HCT116 (cell line): ENCODE results near the gene KMT2D. TPM values are rescaled to one million over a fixed set of nuclear protein-coding genes. Genes with fewer than 3 reads are reported as not detected.

Experiments
- ATAC-seq: fragments of 200-7000 bp; cut with Tn5 transposase; 2 replicates; pipeline ENCODE4 v1.9.1; 2020; ENCODE audit warnings: mild to moderate bottlenecking, moderate library complexity
- BruUV-seq: library from RNA; stranded (reverse); fragments of 400-500 nt; replicated peaks from 2 replicates; lab custom pipeline; 2021; lab: Mats Ljungman, UMichigan
- CTCF ChIA-PET: fragments of 300-600 bp; sonication (Branson Sonifier 250); formaldehyde crosslinking; loops from one replicate; lab custom pipeline; 2021; ENCODE audit warnings: antibody characterized with exemption; lab: Charles Lee
- POLR2A ChIA-PET: fragments of 300-600, 350-600 bp; sonication (Branson Sonifier 250); formaldehyde crosslinking; loops from one replicate; lab custom pipeline; 2021; ENCODE audit warnings: antibody characterized with exemption; lab: Charles Lee
- RAD21 ChIA-PET, 2 experiments: fragments of 300-600 bp; sonication (Branson Sonifier 250); formaldehyde crosslinking; loops; one replicate each; lab custom pipeline; 2023; ENCODE audit warnings: low total read pairs in 2 of 2; ENCODE audit not compliant: uncharacterized antibody in 2 of 2, unreplicated experiment in 2 of 2, low non-redundant PET in 1 of 2; lab: Charles Lee
- DNase-seq: peaks from one replicate; pipeline ENCODE4 v3.0.0-alpha.2; 2010; ENCODE audit warnings: low read depth, low spot score
- H2AFZ ChIP-seq: fragments of 200-600 bp; shearing (Covaris generic), sonication (generic); 2 replicates; pipeline ENCODE4 v1.6.1; 2017; ENCODE audit warnings: low read depth, mixed run types, mixed read lengths, antibody characterized with exemption, low read length; ENCODE audit not compliant: poor library complexity, severe bottlenecking
- H3K27ac ChIP-seq: 2 replicates; pipeline ENCODE4 v1.5.1; 2012; ENCODE audit warnings: low read depth, low read length
- H3K27me3 ChIP-seq: fragments of 200-600 bp; sonication (generic); 2 replicates; pipeline ENCODE4 v1.6.1; 2016; ENCODE audit warnings: mixed run types, low read length, mixed read lengths; ENCODE audit not compliant: insufficient read depth
- H3K36me3 ChIP-seq, 2 experiments: fragments of 200-500 bp in 1 of 2; fragments of 200-600 bp in 1 of 2; sonication (Bioruptor generic) in 1 of 2; sonication (generic) in 1 of 2; 2 replicates each; pipeline versions ENCODE4 v1.5.1 to v1.6.1; 2014 to 2016; ENCODE audit warnings: low read length in 2 of 2, inconsistent platforms in 1 of 2, mixed read lengths in 1 of 2, mixed run types in 1 of 2; ENCODE audit not compliant: insufficient read depth in 2 of 2, control insufficient read depth in 1 of 2
- H3K4me1 ChIP-seq, 2 experiments: fragments of 200-600 bp in 1 of 2; sonication (generic) in 1 of 2; 2 replicates each; pipeline versions ENCODE4 v1.5.1 to v1.6.1; 2012 to 2017; ENCODE audit warnings: low read length in 2 of 2, inconsistent platforms in 1 of 2, mild to moderate bottlenecking in 1 of 2, mixed read lengths in 1 of 2, mixed run types in 1 of 2, moderate library complexity in 1 of 2; ENCODE audit not compliant: insufficient read depth in 2 of 2, control insufficient read depth in 1 of 2
- H3K4me2 ChIP-seq: fragments of 200-600 bp; sonication (generic); 2 replicates; pipeline ENCODE4 v1.6.1; 2017; ENCODE audit warnings: mixed run types, low read length, mixed read lengths
- H3K4me3 ChIP-seq, 2 experiments: fragments of 200-600 bp in 1 of 2; sonication (generic) in 1 of 2; replicated peaks in 1 of 2; 2 replicates each; pipeline ENCODE4 v1.5.1; 2011 to 2016; ENCODE audit warnings: low read length in 2 of 2, control low read depth in 1 of 2, low read depth in 1 of 2, mild to moderate bottlenecking in 1 of 2, mixed read lengths in 1 of 2, mixed run types in 1 of 2
- H3K79me2 ChIP-seq: fragments of 200-600 bp; sonication (generic); 2 replicates; pipeline ENCODE4 v1.6.1; 2017; ENCODE audit warnings: mild to moderate bottlenecking, mixed run types, low read length, moderate library complexity, mixed read lengths; ENCODE audit not compliant: insufficient read depth
- H3K9ac ChIP-seq: fragments of 200-600 bp; sonication (generic); 2 replicates; pipeline ENCODE4 v1.6.1; 2016; ENCODE audit warnings: low read length, mixed read lengths
- H3K9me2 ChIP-seq: fragments of 200-600 bp; sonication (generic), shearing (Covaris generic); 2 replicates; pipeline ENCODE4 v1.6.1; 2017; ENCODE audit warnings: mixed run types, mild to moderate bottlenecking, moderate library complexity; ENCODE audit not compliant: insufficient read depth
- H3K9me3 ChIP-seq, 2 experiments: fragments of 200-500 bp in 1 of 2; fragments of 200-600 bp in 1 of 2; sonication (Bioruptor generic) in 1 of 2; sonication (generic) in 1 of 2; 2 replicates each; pipeline ENCODE4 v1.6.1; 2014 to 2017; ENCODE audit warnings: low read length in 2 of 2, mixed read lengths in 2 of 2, inconsistent platforms in 1 of 2, low read depth in 1 of 2, mild to moderate bottlenecking in 1 of 2, mixed run types in 1 of 2, moderate library complexity in 1 of 2; ENCODE audit not compliant: control insufficient read depth in 1 of 2, insufficient read depth in 1 of 2
- H4K20me1 ChIP-seq: fragments of 200-600 bp; sonication (generic), shearing (Covaris generic); 2 replicates; pipeline ENCODE4 v1.6.1; 2017; ENCODE audit warnings: mixed run types, mild to moderate bottlenecking, moderate library complexity; ENCODE audit not compliant: insufficient read depth
- CBX3 ChIP-seq: IDR thresholded peaks from 2 replicates; pipeline ENCODE4 v1.6.1; 2012; ENCODE audit warnings: low read depth
- CEBPB ChIP-seq: IDR thresholded peaks from 2 replicates; pipeline ENCODE4 v1.6.1; 2012; ENCODE audit warnings: low read depth
- ELF1 ChIP-seq: IDR thresholded peaks from 2 replicates; pipeline ENCODE4 v1.6.1; 2012; ENCODE audit warnings: low read depth, borderline replicate concordance
- EZH2phosphoT487 ChIP-seq: fragments of 200-600 bp; IDR thresholded peaks from 2 replicates; pipeline ENCODE4 v1.6.1; 2018; ENCODE audit warnings: antibody characterized with exemption, borderline replicate concordance
- FOSL1 ChIP-seq: IDR thresholded peaks from 2 replicates; pipeline ENCODE4 v1.6.1; 2012; ENCODE audit warnings: low read depth
- JUND ChIP-seq: IDR thresholded peaks from 2 replicates; pipeline ENCODE4 v1.6.1; 2012
- POLR2A ChIP-seq: IDR thresholded peaks from 2 replicates; pipeline ENCODE4 v1.7.0; 2011; ENCODE audit warnings: borderline replicate concordance; ENCODE audit not compliant: insufficient read depth, insufficient read length; ENCODE audit errors: extremely low read depth
- POLR2AphosphoS5 ChIP-seq: IDR thresholded peaks from 2 replicates; pipeline ENCODE4 v1.6.1; 2011; ENCODE audit warnings: mild to moderate bottlenecking, low read depth, low read length, moderate library complexity
- SIN3A ChIP-seq: IDR thresholded peaks from 2 replicates; pipeline ENCODE4 v1.6.1; 2012; ENCODE audit warnings: low read depth
- SP1 ChIP-seq: IDR thresholded peaks from 2 replicates; pipeline ENCODE4 v1.6.1; 2012; ENCODE audit warnings: low read depth
- SRF ChIP-seq: IDR thresholded peaks from 2 replicates; pipeline ENCODE4 v1.6.1; 2012; ENCODE audit warnings: low read depth
- TCF7L2 ChIP-seq: IDR thresholded peaks from 2 replicates; pipeline ENCODE4 v1.7.0; 2011; ENCODE audit warnings: borderline replicate concordance, inconsistent platforms; ENCODE audit not compliant: insufficient read depth, insufficient read length; ENCODE audit errors: extremely low read depth
- YY1 ChIP-seq: IDR thresholded peaks from 2 replicates; pipeline ENCODE4 v1.6.1; 2011; ENCODE audit warnings: low read length, low read depth, moderate library complexity, mild to moderate bottlenecking; ENCODE audit not compliant: insufficient replicate concordance; ENCODE audit errors: extremely low read depth
- ZFX ChIP-seq: fragments of 450-650 bp; IDR thresholded peaks from 2 replicates; pipeline ENCODE4 v1.6.1; 2017
- ZNF274 ChIP-seq: fragments of 200-500 bp; sonication (Bioruptor generic); IDR thresholded peaks from 2 replicates; pipeline ENCODE4 v1.6.1; 2014; ENCODE audit warnings: mild to moderate bottlenecking, low read depth, low read length, inconsistent platforms
- intact Hi-C: fragments of 100-400 bp; cut with micrococcal nuclease; formaldehyde crosslinking; loops from 2 replicates; pipeline ENCODE4 v1.10.0; 2022
- total RNA-seq: library from RNA; stranded (reverse); gene quantifications from one replicate; pipeline ENCODE4 v1.2.1, GENCODE V29; 2021; ENCODE audit not compliant: unreplicated experiment
- TF ChIP-seq, protein P1 (sequence below): IDR thresholded peaks from 2 replicates; pipeline ENCODE4 v1.6.1; 2011; ENCODE audit warnings: mild to moderate bottlenecking, low read length, moderate library complexity; ENCODE audit not compliant: insufficient replicate concordance; ENCODE audit errors: extremely low read depth
- TF ChIP-seq, protein P2 (sequence below), 3 experiments: fragments of 200-600 bp in 1 of 3; sonication (generic) in 1 of 3; IDR thresholded peaks in 2 of 3; conservative IDR thresholded peaks in 1 of 3; 2 replicates each; pipeline ENCODE4 v1.5.1; 2012 to 2017; ENCODE audit warnings: low read depth in 2 of 3, low read length in 2 of 3, antibody characterized with exemption in 1 of 3, borderline replicate concordance in 1 of 3, control low read depth in 1 of 3, mild to moderate bottlenecking in 1 of 3, mixed read lengths in 1 of 3, mixed run types in 1 of 3, moderate library complexity in 1 of 3; ENCODE audit not compliant: insufficient read depth in 1 of 3

The KMT2D gene
- total RNA-seq, 1 experiment from 2014 or later = 71.3 TPM

DNA sequence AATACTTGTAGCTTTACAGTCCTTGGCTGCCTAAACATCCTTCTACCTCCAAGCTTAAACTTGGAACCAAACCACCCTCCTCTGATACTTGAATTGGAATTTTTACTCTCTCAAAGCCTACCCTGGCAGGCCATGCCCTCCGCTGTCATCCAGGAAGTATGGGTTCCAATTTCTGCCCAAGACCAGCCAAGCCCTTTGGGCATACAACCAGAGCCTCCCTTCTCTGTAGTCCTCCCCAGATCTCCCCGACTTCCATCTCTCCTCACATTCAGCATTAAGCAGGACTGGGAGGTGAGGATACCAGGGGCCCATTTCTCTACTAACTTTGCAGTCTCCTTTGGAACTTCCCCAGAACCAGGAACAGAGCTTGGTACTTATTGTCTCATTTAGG lies 34.4 kb upstream of the KMT2D start:
- 0 out of 4 replicates have a peak, but pooled peaks cover 0 to 2% of the 10 kb centered on the region in 2 experiments for H3K4me1 ChIP-seq
- ChIA-PET CTCF (interaction anchor here (0.6 to 4.9 kb wide), 3 partner anchors 25 to 243 kb away, joined by 3 to 23 read pairs (median 3); partner anchors contain the start of genes DDX23 and RHEBL1), POLR2A (no interaction called here), RAD21 (no interaction called here)
- H4K20me1 ChIP-seq = no peaks in the 10 kb centered on the region
- no peaks in the 10 kb centered on the region for H3K27me3 ChIP-seq
- no peak overlapping the region for H3K27ac ChIP-seq
- no peak overlapping the region for H3K9ac ChIP-seq
- ATAC-seq = no peak
- no peaks in the 10 kb centered on the region for H3K9me3 ChIP-seq
- BruUV-seq = no TSS peak
- no peak overlapping the region for H3K4me2 ChIP-seq
- TF ChIP-seq JUND (no peak), POLR2AphosphoS5 (no peak), ZNF274 (no peak), SP1 (no peak), CBX3 (no peak), POLR2A (no peak), ZFX (no peak), TCF7L2 (no peak), CEBPB (no peak), SRF (no peak), SIN3A (no peak), ELF1 (no peak), FOSL1 (no peak), EZH2phosphoT487 (no peak), YY1 (no peak)
- TF ChIP-seq, protein P1, sequence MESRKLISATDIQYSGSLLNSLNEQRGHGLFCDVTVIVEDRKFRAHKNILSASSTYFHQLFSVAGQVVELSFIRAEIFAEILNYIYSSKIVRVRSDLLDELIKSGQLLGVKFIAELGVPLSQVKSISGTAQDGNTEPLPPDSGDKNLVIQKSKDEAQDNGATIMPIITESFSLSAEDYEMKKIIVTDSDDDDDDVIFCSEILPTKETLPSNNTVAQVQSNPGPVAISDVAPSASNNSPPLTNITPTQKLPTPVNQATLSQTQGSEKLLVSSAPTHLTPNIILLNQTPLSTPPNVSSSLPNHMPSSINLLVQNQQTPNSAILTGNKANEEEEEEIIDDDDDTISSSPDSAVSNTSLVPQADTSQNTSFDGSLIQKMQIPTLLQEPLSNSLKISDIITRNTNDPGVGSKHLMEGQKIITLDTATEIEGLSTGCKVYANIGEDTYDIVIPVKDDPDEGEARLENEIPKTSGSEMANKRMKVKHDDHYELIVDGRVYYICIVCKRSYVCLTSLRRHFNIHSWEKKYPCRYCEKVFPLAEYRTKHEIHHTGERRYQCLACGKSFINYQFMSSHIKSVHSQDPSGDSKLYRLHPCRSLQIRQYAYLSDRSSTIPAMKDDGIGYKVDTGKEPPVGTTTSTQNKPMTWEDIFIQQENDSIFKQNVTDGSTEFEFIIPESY = no peak
- TF ChIP-seq, protein P2, sequence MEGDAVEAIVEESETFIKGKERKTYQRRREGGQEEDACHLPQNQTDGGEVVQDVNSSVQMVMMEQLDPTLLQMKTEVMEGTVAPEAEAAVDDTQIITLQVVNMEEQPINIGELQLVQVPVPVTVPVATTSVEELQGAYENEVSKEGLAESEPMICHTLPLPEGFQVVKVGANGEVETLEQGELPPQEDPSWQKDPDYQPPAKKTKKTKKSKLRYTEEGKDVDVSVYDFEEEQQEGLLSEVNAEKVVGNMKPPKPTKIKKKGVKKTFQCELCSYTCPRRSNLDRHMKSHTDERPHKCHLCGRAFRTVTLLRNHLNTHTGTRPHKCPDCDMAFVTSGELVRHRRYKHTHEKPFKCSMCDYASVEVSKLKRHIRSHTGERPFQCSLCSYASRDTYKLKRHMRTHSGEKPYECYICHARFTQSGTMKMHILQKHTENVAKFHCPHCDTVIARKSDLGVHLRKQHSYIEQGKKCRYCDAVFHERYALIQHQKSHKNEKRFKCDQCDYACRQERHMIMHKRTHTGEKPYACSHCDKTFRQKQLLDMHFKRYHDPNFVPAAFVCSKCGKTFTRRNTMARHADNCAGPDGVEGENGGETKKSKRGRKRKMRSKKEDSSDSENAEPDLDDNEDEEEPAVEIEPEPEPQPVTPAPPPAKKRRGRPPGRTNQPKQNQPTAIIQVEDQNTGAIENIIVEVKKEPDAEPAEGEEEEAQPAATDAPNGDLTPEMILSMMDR (IDR thresholded peaks at IDR 0.05 in 2 of 3, conservative IDR thresholded peaks at IDR 0.05 in 1 of 3; ENCODE audit: borderline replicate concordance in 1 of 3, insufficient read depth in 1 of 3, low read depth in 2 of 3, low read length in 2 of 3) = no peak
- H3K79me2 ChIP-seq = no peaks in the 10 kb centered on the region
- intact Hi-C loops = no loop called here
- no peak overlapping the region for H2AFZ ChIP-seq
- 0 out of 4 replicates have a peak, but pooled peaks cover 3 to 7% of the 10 kb centered on the region in 2 experiments for H3K36me3 ChIP-seq
- no peak for DNase-seq
- H3K9me2 ChIP-seq = no peaks in the 10 kb centered on the region
- H3K4me3 ChIP-seq = no peak overlapping the region
